Activated naive CD8-positive, alpha-beta T cell treated with anti-CD3 and anti-CD28 coated beads, Interleukin-2, amount 50 U/mL, for 24 hours (primary cell): ENCODE measurements around the gene TYMP.
A peak's percentile ranks its signal among the peaks of the same experiment; 100 is the strongest.
"Not testable (repeated sequence)": the region's sequence is repeated elsewhere in the genome, so short reads cannot be mapped to it uniquely, and the experiment has no call there.

ENCODE experiments used
- ATAC-seq: fragments of 150-1000 bp; cut with Tn5 transposase; one replicate; pipeline ENCODE4 v1.10.0; 2021
- DNase-seq: peaks from one replicate; pipeline ENCODE4 v3.0.0; 2021
- H3K27ac Mint-ChIP-seq: one replicate; pipeline ENCODE4 v1.8.0; 2021; ENCODE audit warnings: mild to moderate bottlenecking, mixed read lengths
- H3K27me3 Mint-ChIP-seq: one replicate; pipeline ENCODE4 v1.8.0; 2021; ENCODE audit warnings: mixed read lengths
- H3K36me3 Mint-ChIP-seq: one replicate; pipeline ENCODE4 v1.8.0; 2021; ENCODE audit warnings: low read depth, mixed read lengths
- H3K4me1 Mint-ChIP-seq: one replicate; pipeline ENCODE4 v1.8.0; 2021; ENCODE audit warnings: mixed read lengths
- H3K4me3 Mint-ChIP-seq: one replicate; pipeline ENCODE4 v1.8.0; 2021; ENCODE audit warnings: mild to moderate bottlenecking, moderate library complexity, mixed read lengths
- H3K9me3 Mint-ChIP-seq: one replicate; pipeline ENCODE4 v1.8.0; 2021; ENCODE audit warnings: mixed read lengths

TYMP gene

GRCh38 chr22:50526108-50526833 lies 3.5 kb downstream of the TYMP start:
- DNase-seq, result peak; percentile 91
- no peaks in the 10 kb centered on the region for H3K27me3 Mint-ChIP-seq
- no peaks in the 10 kb centered on the region for H3K9me3 Mint-ChIP-seq
- H3K4me1 Mint-ChIP-seq, result peaks cover 35% of the 10 kb centered on the region
- peak overlapping the region; percentile 79 for H3K4me3 Mint-ChIP-seq
- ATAC-seq, result peak; percentile 33
- peak overlapping the region; percentile 81 for H3K27ac Mint-ChIP-seq
- peaks cover 14% of the 10 kb centered on the region for H3K36me3 Mint-ChIP-seq

- peak overlapping the region; percentile 79 for H3K27ac Mint-ChIP-seq
- no peaks in the 10 kb centered on the region for H3K9me3 Mint-ChIP-seq
- DNase-seq, result no peak
- no peaks in the 10 kb centered on the region for H3K27me3 Mint-ChIP-seq
- peaks cover 33% of the 10 kb centered on the region for H3K4me1 Mint-ChIP-seq
- peaks cover 17% of the 10 kb centered on the region for H3K36me3 Mint-ChIP-seq
- H3K4me3 Mint-ChIP-seq, result peak overlapping the region; percentile 88
- ATAC-seq, result no peak
Measured at GRCh38 chr22:50525858-50526107, 4.0 kb downstream of the TYMP start.

GRCh38 chr22:50525104-50525857 lies 4.5 kb downstream of the TYMP start, which contains the start of gene SCO2:
SCO2 (minus strand) TSS chr22:50525598; CDS start chr22:50524411, 1,187 bp downstream.
- DNase-seq, result peak; percentile 99
- peak within 1 kb of the TSS; percentile 88 for H3K4me3 Mint-ChIP-seq
- peak; percentile 60 for ATAC-seq
- no peaks in the 10 kb centered on the region for H3K27me3 Mint-ChIP-seq
- peaks cover 33% of the 10 kb centered on the region for H3K4me1 Mint-ChIP-seq
- peaks cover 17% of the 10 kb centered on the region for H3K36me3 Mint-ChIP-seq
- no peaks in the 10 kb centered on the region for H3K9me3 Mint-ChIP-seq
- H3K27ac Mint-ChIP-seq, result peak within 1 kb of the TSS; percentile 87

GRCh38 chr22:50524676-50525103 lies 5.1 kb downstream of the TYMP start:
- DNase-seq, result no peak
- Mint-ChIP-seq H3K27ac (peak overlapping the region; percentile 87), H3K27me3 (no peaks in the 10 kb centered on the region), H3K4me1 (peaks cover 33% of the 10 kb centered on the region), H3K36me3 (peaks cover 20% of the 10 kb centered on the region), H3K4me3 (peak overlapping the region; percentile 88), H3K9me3 (no peaks in the 10 kb centered on the region)
- no peak for ATAC-seq

DNA sequence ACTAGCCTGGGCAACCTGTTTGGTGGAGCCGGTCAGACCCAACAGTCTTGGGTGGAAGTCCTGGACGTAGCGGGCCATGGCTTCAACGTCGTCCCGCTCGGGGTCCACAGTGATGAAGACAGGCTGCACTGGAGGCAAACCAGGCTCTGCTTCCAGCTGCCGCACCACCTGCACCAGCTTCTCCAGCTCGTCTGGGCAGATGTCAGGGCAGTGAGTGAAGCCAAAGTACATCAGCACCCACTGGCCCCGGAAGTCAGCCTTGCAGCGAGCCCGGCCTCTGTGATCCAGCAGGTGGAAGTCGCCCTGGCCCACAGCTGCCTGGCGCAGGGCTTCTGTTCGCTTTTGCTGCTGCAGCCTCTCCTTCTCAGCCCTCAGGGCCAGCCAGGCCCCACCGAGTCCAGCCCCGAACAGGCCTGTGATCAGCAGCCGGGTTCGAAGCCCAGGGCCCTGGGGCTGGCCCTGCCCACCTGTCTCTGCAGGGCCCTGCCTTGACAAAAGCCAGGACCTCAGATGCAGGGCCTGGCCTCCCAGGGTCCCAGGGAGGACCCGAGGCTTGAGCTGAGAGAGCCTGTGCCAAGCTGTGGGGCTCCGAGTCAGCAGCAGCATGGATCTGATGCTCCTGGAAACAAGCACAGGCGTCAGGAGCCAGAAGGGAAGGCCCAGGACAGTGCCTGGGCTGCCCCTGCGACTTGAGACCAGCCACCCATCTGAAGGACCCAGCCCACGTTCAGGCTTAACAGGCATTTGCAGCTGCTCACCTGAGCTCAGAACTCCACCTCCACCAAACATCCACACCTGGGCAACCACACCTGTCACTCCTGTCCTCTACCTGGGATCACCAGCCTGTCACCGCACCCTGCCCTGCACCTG lies 5.8 kb downstream of the TYMP start:
- H3K9me3 Mint-ChIP-seq, result no peaks in the 10 kb centered on the region
- peaks cover 33% of the 10 kb centered on the region for H3K4me1 Mint-ChIP-seq
- H3K27me3 Mint-ChIP-seq, result no peaks in the 10 kb centered on the region
- H3K27ac Mint-ChIP-seq, result peak overlapping the region; percentile 87
- H3K4me3 Mint-ChIP-seq, result peak overlapping the region; percentile 88
- H3K36me3 Mint-ChIP-seq, result peaks cover 22% of the 10 kb centered on the region
- DNase-seq, result no peak
- ATAC-seq, result no peak

DNA sequence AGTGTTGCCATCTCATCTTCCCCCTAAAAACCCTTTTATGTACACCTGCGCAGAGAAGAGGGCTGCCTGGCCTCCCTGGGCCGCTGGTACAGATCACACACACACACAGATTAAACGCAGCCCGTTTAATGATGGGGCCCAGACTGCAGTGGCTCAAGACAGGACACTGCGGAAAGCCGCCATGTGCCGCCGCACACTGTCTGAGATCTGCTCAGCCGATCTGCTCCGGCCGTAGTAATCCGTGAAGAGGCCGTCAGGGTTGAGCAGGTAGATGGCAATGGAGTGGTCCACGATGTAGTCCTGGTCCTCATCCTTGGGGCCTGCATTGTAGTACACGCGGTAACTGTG lies 6.4 kb downstream of the TYMP start:
- no peaks in the 10 kb centered on the region for H3K27me3 Mint-ChIP-seq
- H3K4me3 Mint-ChIP-seq, result peak overlapping the region; percentile 36
- ATAC-seq, result no peak
- H3K9me3 Mint-ChIP-seq, result no peaks in the 10 kb centered on the region
- peaks cover 30% of the 10 kb centered on the region for H3K4me1 Mint-ChIP-seq
- no peak overlapping the region for H3K27ac Mint-ChIP-seq
- no peak for DNase-seq
- peaks cover 20% of the 10 kb centered on the region for H3K36me3 Mint-ChIP-seq

DNA sequence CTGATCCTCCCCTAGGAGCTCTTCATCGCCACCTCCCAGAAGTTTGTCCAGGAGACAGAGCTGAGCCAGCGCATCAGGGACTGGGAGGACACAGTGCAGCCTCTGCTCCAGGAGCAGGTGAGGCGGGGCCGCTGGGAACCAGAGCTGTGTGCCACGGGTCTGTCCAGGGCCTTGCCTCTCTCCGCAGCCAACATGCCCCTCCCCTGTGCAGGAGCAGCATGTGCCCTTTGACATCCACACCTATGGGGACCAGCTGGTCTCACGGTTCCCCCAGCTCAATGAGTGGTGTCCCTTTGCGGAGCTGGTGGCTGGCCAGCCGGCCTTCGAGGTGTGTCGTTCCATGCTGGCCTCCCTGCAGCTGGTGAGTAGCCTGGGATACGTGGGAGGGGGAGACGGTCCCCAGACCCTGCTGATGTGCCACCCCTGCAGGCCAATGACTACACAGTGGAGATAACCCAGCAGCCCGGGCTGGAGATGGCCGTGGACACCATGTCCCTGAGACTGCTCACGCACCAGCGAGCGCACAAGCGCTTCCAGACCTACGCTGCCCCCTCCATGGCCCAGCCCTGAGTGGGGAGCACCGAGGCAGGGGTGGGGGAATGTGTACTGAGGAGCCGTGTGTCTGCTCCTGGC lies 6.9 kb downstream of the TYMP start:
- no peaks in the 10 kb centered on the region for H3K9me3 Mint-ChIP-seq
- H3K36me3 Mint-ChIP-seq, result peaks cover 17% of the 10 kb centered on the region
- H3K4me3 Mint-ChIP-seq, result peak overlapping the region; percentile 36

GRCh38 chr22:50522208-50522805 lies 7.5 kb downstream of the TYMP start:
- no peak for DNase-seq
- ATAC-seq, result no peak
- Mint-ChIP-seq H3K9me3 (no peaks in the 10 kb centered on the region), H3K4me3 (no peak overlapping the region), H3K27ac (no peak overlapping the region), H3K36me3 (peaks cover 21% of the 10 kb centered on the region), H3K27me3 (no peaks in the 10 kb centered on the region), H3K4me1 (peaks cover 19% of the 10 kb centered on the region)

More for the DNA sequence above, 6.9 kb downstream of the TYMP start:
- Mint-ChIP-seq H3K27ac (no peak overlapping the region), H3K4me1 (peaks cover 25% of the 10 kb centered on the region), H3K27me3 (no peaks in the 10 kb centered on the region)
- ATAC-seq (no peak), DNase-seq (no peak)

DNA sequence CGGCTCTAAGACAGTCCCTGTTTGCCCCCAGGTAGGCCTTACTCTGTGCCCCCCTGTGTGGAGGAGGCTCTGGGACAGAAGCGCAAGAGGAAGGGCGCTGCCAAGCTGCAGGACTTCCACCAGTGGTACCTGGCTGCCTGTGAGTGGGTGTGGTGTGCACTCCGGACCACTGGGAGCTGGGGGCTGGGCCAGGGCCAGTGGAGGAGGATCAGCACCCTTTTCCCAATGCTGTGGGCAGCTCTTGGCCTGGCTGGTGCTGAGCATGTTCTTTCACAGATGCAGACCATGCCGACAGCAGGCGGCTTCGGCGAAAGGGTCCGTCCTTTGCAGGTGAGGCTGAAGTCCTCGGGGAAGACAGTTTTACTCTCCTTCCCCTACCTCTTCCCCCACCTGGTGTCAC lies 8.1 kb downstream of the TYMP start:
- H3K4me3 Mint-ChIP-seq, result no peak overlapping the region
- H3K4me1 Mint-ChIP-seq, result peaks cover 13% of the 10 kb centered on the region
- no peak for ATAC-seq

DNA sequence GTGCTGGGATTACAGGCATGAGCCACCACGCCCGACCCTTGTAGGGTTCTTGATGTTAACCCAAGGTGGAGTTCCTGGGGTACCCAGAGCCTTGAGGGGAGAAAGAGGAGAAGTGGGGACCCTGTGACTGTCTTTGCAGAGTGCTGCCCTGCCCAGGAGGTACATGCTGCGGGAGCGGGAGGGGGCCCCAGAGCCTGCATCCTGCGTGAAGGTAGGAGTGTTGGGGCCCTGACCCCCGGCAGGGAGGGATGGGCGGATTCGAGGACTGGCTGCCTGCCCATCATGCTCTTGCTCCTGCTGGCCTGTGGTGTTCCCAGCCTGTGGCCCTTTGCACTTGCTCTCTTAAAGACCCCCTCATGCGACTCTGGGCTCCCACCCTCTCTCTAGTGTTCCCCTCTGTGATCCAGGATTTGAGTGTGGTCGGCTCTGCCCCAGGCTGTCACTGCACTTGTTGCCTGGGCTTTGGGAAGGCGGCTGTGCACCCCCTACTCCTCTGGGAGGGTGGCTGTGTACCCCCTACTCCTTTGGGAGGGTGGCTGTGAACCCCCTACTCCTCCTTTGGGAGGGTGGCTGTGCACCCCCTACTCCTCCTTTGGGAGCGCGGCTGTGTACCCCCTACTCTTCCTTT lies 8.9 kb downstream of the TYMP start:
- DNase-seq (no peak), ATAC-seq (no peak)
- H3K9me3 Mint-ChIP-seq, result no peaks in the 10 kb centered on the region
- no peak overlapping the region for H3K27ac Mint-ChIP-seq
- no peak overlapping the region for H3K4me3 Mint-ChIP-seq
- peaks cover 11% of the 10 kb centered on the region for H3K4me1 Mint-ChIP-seq
- H3K27me3 Mint-ChIP-seq, result no peaks in the 10 kb centered on the region
- peaks cover 25% of the 10 kb centered on the region for H3K36me3 Mint-ChIP-seq

More for the DNA sequence above, 8.1 kb downstream of the TYMP start:
- no peaks in the 10 kb centered on the region for H3K27me3 Mint-ChIP-seq
- H3K9me3 Mint-ChIP-seq, result no peaks in the 10 kb centered on the region
- H3K27ac Mint-ChIP-seq, result no peak overlapping the region
- H3K36me3 Mint-ChIP-seq, result peaks cover 25% of the 10 kb centered on the region
- DNase-seq, result no peak

- not testable (repeated sequence) for H3K27ac Mint-ChIP-seq, H3K9me3 Mint-ChIP-seq, H3K27me3 Mint-ChIP-seq, ATAC-seq, H3K4me3 Mint-ChIP-seq, DNase-seq
- Mint-ChIP-seq H3K36me3 (peaks cover 25% of the 10 kb centered on the region), H3K4me1 (peaks cover 11% of the 10 kb centered on the region)
Measured at GRCh38 chr22:50520184-50520583, 9.6 kb downstream of the TYMP start.

DNA sequence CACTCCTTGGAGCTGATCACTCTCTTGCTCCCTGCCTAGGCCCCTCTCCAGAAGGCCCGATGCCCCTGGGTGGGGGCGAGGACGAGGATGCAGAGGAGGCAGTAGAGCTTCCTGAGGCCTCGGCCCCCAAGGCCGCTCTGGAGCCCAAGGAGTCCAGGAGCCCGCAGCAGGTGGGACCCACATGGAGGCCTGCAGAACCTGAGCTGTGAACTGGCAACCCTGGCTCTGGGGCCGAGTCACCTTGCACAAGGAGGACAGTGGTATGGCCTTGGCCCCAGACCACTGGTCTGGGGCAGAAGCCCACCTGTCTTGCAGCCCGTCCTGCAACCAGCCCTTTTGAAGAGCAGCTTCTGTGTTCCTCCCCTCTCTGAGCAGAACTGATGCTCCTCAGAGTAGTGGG lies 10.7 kb downstream of the TYMP start:
- no peak overlapping the region for H3K27ac Mint-ChIP-seq
- no peaks in the 10 kb centered on the region for H3K9me3 Mint-ChIP-seq
- DNase-seq, result no peak
- ATAC-seq, result no peak
- H3K27me3 Mint-ChIP-seq, result no peaks in the 10 kb centered on the region
- peaks cover 23% of the 10 kb centered on the region for H3K36me3 Mint-ChIP-seq
- H3K4me3 Mint-ChIP-seq, result no peak overlapping the region
- H3K4me1 Mint-ChIP-seq, result peaks cover 9% of the 10 kb centered on the region

DNA sequence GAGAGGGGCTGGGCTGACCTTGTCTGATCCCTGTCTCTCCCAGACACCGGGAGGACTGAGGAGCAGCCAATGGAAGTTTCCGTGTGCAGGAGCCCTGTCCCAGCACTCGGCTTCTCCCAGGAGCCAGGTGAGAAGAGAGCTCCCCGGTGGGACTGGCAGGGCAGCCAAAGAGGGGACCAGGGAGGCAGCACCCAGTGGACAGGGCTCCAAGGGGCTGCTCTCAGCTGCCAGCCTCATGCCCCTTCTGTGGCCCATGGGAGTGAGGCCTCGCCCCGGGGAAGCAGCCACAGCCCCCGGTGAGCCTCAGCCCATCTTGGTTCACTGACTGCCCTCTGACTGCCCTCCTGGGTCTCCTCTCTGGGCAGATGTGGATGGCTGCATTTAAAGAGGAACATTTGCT lies 11.2 kb downstream of the TYMP start:
- no peak for ATAC-seq
- H3K36me3 Mint-ChIP-seq, result peaks cover 23% of the 10 kb centered on the region

More for the DNA sequence above, 11.2 kb downstream of the TYMP start:
- H3K4me1 Mint-ChIP-seq, result peaks cover 9% of the 10 kb centered on the region
- H3K4me3 Mint-ChIP-seq, result no peak overlapping the region
- DNase-seq, result no peak
- no peaks in the 10 kb centered on the region for H3K27me3 Mint-ChIP-seq
- H3K27ac Mint-ChIP-seq, result no peak overlapping the region
- no peaks in the 10 kb centered on the region for H3K9me3 Mint-ChIP-seq
